Right lobe of liver (tissue), 4 donors: ENCODE results near the gene VSIG2.

Experiments
- CTCF ChIP-seq, 4 donors: fragments of 200-600 bp in 3 of 4; fragments of 450-650 bp in 1 of 4; IDR thresholded peaks; one replicate each; pipeline versions ENCODE4 v1.5.1 to v1.8.0; 2016 to 2022; ENCODE audit warnings: antibody characterized with exemption in 4 of 4, mild to moderate bottlenecking in 2 of 4
- POLR2A ChIP-seq: fragments of 450-650 bp; IDR thresholded peaks from one replicate; pipeline ENCODE4 v1.6.1; 2017; ENCODE audit warnings: antibody characterized with exemption, mild to moderate bottlenecking
- donor health status: DM: no; HTN: no; CAD: no.
- donor health status: DM: no; HTN: no; CAD: no.
- donor health status: DM: no; HTN: yes; CAD: no.

DNA sequence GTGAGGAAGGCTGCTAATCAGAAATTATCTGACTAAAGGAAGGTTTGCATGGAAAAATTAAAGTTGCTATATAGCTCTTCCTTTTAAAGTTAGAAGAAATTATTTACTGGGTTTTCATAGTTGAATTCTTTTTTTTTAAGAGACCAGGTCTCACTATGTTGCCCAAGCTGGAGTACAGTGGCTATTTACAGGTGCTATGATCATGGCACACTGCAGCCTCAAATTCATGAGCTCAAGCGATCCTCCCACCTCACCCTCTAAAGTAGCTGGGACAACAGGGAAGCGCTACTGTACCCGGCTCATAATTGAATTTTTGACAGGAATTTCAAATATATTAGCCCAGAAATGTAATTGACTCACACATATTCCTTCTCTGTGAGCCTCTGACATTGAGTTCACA is 44.3 kb upstream of the VSIG2 start:
- no peak for TF ChIP-seq CTCF (IDR thresholded peaks at IDR 0.05)
- TF ChIP-seq POLR2A, result no peak
